ENCODE measurements around the gene UNC5B.

DNA sequence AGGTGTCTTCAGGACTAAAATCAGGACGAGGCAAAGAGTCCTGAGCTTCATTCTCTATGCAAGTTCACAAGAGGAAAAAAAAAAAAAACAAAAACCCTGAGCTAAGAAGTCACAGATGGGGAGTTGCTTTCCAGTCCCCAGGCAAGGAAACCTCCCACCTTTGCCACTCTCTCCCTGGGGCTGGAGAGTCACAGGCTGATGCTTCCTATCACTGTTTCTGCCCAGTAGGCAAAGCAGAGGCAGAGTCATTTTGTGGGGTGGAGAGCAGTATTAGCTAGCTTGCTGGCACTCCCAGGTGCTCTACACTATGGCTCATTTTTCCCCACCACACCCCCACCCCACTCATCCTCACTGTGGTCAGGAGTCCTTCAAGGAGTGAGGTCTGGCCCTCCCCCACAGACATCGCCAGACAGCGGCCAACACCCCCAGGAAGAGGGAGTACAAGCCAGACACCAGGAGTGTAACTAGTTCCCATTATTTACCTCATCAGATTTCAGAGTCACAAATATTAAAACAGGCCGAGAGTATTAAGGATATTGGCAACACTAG lies 34.6 kb upstream of the UNC5B start:
- TF ChIP-seq, protein P1, sequence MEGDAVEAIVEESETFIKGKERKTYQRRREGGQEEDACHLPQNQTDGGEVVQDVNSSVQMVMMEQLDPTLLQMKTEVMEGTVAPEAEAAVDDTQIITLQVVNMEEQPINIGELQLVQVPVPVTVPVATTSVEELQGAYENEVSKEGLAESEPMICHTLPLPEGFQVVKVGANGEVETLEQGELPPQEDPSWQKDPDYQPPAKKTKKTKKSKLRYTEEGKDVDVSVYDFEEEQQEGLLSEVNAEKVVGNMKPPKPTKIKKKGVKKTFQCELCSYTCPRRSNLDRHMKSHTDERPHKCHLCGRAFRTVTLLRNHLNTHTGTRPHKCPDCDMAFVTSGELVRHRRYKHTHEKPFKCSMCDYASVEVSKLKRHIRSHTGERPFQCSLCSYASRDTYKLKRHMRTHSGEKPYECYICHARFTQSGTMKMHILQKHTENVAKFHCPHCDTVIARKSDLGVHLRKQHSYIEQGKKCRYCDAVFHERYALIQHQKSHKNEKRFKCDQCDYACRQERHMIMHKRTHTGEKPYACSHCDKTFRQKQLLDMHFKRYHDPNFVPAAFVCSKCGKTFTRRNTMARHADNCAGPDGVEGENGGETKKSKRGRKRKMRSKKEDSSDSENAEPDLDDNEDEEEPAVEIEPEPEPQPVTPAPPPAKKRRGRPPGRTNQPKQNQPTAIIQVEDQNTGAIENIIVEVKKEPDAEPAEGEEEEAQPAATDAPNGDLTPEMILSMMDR (IDR thresholded peaks at IDR 0.05) = no peak
- no peak for TF ChIP-seq POLR2A (IDR thresholded peaks at IDR 0.05)
